Anterior cingulate cortex (tissue), 58 donors: ENCODE results near the gene MLYCD.

Experiments
- DNase-seq, 58 donors: peaks; one replicate each; lab custom pipeline; 2025; lab: John Stamatoyannopoulos, UW

Gene MLYCD

DNA sequence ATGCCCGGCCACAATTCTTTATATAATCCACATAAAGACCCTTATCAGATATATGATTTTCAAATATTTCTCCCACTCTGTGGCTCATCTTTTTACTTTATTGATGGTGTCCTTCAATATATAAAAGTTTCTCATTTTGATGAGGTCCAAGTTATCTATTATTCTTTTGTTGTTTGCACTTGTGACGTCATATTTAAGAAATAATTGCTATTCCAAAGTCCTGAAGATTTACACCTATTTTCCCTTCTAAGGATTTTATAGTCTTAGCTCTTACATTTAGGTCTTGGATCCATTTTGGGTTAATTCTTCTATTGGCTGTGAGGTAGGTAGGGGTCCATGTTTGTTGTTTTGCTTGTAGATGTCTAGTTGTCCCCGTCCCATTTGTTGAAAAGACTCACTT is 3.0 kb upstream of the MLYCD start:
- no peak for DNase-seq

DNA sequence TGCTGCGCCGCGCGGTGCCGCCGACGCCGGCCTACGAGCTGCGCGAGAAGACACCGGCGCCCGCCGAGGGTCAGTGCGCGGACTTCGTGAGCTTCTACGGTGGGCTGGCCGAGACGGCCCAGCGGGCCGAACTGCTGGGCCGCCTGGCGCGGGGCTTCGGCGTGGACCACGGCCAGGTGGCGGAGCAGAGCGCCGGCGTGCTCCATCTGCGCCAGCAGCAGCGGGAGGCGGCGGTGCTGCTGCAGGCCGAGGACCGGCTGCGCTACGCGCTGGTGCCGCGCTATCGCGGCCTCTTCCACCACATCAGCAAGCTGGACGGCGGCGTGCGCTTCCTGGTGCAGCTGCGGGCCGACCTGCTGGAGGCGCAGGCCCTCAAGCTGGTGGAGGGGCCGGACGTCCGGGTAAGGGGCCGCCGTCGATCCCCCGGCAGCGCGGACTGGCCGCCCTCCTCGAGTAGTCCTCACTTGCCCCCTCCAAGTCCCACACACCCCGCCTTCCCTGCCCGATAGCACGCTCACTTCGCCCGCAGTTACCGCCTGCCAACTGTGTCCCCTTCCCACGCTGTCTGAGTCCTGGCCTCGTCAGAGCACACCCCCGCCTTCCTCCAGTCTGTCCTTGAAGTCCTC is 470 bp downstream of the MLYCD start:
- DNase-seq, result peak in 31 of 58 donors; percentile 13 to 67 (median 50)

GRCh38 chr16:83899978-83900377 is 1.1 kb downstream of the MLYCD start:
- no peak for DNase-seq

DNA sequence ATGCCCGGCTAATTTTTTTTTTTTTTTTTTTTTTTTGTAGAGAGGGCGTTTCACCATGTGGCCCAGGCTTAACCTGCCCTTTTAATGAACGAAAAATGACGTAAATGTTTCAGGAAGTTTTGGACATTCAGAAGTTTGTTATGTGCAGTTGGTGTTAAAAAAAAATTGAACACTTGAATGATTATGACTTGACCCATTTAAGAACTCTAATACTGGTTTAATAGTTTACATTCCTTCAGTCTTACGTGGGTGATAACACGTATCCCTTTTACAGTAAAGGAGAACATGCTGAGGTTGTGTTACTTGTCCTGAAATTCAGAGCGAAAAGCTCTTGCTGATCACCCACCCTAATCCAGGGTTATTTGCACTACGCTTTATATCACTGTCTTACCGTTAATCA is 1.7 kb downstream of the MLYCD start:
- DNase-seq, result no peak

DNA sequence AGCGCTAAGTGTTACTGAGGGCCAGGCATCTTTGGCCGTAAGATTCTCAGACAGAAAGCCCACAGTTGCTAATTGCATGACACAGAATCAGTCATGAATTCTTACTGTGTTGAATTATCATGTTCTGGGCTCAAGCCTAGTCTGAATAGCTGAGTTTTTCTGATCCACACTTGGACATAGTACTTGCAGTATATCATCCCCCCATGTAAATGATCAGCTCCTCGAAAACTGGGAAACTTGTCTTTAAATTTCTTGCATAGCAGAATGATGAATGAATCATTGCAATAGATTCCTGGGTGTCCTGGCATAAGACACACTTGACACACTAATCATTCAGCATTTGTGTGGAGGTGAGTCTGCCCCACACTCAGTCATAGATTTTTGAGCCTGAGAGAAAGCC is 2.2 kb downstream of the MLYCD start:
- DNase-seq, result no peak

DNA sequence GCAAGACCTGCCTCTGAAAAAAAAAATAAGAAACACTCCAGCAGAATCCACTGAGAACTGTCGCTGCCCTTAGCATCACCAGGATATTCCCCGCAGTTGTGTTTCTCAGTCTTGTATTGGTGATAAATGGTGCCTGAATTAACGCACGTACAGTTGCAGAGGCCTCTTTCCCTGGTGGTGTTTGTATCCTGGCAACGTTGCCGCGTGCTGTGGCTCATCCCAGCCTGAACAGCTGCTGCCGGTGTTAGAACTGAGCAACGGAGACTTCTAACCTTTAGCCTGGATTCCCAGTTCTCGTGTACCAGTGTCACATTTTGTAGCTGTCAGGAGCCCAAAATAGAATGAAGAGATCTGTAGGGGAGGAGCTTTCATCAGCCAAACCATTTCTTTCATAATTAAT is 4.8 kb downstream of the MLYCD start:
- peak in 7 of 58 donors; percentile 16 to 26 (median 20) for DNase-seq

GRCh38 chr16:83906683-83907082 is 7.8 kb downstream of the MLYCD start:
- DNase-seq, result no peak

DNA sequence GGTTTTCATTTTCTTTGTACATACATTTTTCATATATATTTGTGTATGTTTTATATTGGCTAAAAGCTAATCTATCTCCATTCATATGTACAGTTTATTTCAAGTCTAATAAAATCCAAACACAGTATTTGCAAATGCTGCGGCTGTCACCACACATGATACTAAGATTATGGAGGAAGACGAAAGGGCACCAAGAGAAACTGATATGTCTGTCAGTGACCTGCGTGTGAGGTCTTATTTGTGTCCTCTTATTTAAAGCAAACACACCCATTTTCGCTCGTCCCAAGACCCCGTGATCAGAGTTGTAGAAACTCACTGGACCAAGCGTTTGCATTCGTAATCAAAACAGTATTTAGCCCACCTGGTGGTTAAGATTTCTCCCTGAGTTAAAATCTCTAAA is 8.2 kb downstream of the MLYCD start:
- no peak for DNase-seq

DNA sequence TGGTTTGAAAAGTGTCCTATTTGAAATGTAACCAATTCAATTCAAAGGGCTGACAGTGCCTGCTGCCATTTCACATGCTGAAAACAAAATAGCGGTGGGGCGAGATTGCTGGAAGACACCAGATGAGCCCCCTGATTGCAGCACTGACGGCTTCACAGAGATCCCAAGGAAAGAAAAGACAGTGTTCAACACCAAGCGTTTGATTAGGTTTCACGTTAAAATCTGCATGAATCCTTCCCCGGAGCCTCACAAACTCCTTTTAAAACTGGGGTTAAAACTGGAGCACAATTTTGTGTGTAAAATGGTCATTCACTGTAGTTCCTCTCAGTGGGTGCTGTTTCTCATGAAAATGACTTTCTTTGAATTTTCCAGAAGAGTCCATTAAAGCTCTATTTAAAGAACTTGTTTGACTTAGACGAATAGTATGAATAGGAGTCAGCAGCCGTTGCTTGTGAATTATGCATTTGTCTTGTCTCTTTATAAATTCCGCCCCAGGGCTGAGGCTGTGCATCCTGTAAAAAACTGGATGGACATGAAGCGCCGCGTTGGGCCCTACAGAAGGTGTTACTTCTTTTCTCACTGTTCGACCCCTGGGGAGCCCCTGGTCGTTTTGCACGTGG is 8.8 kb downstream of the MLYCD start:
- DNase-seq, result no peak

DNA sequence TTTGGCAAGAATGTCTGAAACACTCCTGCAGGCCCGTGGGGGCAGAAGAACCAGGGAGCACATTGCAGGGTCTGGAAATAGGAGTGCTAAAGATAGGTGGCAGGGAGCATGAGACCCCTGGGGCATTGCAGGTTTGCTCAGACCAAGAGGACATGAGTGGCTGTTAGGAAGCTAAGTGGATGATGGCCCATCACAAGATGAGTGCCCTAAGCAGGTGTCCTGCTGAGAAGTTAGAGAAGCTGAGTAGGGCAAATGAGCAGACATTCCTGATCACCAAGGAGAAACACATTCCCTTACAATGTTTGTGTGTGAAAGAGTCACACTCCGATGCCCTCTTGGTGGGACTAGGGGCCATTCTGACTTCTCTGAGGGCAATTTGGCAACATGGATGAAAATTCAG is 9.9 kb downstream of the MLYCD start:
- no peak for DNase-seq

GRCh38 chr16:83911290-83911689 is 12.4 kb downstream of the MLYCD start:
- DNase-seq, result no peak

GRCh38 chr16:83912519-83913244 is 13.8 kb downstream of the MLYCD start:
- no peak for DNase-seq

- DNase-seq, result no peak
These were observed 14.3 kb downstream of the MLYCD start for GRCh38 chr16:83913245-83913633.

GRCh38 chr16:83914091-83914710 is 15.3 kb downstream of the MLYCD start:
- no peak for DNase-seq

DNA sequence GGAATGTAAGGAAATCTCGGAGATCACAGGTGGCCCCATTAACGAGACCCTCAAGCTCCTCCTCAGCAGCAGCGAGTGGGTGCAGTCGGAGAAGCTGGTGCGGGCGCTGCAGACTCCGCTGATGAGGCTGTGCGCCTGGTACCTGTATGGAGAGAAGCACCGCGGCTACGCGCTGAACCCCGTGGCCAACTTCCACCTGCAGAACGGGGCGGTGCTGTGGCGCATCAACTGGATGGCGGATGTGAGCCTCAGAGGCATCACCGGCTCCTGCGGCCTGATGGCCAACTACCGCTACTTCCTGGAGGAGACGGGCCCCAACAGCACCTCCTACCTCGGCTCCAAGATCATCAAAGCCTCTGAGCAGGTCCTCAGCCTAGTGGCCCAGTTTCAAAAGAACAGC is 16.2 kb downstream of the MLYCD start:
- no peak for DNase-seq

DNA sequence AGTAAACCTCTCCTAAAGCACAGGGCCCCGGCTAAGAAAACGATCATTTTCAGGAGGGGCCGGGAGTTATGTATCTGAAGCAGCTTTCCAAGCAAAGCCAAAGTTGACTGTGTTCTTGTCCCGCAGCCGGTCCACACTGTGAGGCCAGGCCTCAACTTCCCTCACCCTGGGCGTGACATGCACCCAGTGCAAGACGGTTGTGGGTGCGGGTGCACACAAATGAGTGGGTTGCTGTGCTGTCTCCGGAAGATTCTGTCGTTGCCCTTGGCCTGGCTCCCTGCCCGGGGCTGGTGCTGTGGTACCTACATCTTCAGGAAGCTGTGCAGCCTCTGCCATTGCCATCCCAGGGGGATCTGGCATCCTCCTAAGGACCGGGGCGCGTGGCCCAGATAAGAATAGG is 16.6 kb downstream of the MLYCD start:
- DNase-seq, result no peak

DNA sequence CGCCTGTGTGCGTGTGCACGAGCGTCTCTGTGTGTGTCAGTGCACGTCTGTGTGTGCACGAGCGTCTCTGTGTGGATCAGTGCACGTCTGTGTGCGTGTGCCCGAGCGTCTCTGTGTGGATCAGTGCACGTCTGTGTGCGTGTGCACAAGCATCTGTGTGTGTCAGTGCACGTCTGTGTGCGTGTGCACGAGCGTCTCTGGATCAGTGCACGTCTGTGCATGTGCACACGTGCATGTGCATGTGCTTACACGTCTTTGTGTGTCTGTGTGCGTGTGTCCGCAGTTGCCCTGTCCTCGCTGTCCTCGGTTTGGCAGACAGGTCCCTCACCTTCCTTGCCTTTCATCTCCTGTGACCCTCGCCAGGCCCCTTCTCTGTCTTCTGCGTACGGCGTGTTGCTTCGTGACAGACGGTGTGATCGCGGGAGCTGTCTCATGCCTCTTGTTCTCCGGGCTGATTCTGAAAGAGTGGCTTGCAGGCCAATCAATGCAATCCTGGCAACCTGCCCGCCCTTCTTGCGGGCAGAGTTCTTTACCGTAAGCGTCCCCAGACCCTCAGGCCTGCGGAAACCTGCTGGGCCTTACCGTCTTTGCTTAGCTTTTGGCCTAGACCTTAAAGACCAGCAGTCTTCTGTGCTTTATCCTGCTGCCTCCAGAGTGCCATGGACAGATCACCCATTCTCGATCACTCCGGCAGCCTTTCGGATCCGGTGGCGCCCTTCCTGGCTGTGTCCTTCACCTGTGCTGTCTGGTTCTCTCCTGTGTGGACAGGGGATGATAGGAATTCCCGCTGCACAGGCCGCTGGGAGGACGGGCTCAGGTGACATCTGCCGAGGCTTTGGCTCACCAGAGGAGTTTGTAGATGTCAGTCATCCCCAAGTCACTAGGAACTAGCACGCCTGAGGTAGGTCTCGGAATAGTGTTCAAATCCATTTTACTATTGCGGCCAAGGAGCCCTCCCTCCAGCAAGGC is 18.5 kb downstream of the MLYCD start:
- DNase-seq, result no peak

DNA sequence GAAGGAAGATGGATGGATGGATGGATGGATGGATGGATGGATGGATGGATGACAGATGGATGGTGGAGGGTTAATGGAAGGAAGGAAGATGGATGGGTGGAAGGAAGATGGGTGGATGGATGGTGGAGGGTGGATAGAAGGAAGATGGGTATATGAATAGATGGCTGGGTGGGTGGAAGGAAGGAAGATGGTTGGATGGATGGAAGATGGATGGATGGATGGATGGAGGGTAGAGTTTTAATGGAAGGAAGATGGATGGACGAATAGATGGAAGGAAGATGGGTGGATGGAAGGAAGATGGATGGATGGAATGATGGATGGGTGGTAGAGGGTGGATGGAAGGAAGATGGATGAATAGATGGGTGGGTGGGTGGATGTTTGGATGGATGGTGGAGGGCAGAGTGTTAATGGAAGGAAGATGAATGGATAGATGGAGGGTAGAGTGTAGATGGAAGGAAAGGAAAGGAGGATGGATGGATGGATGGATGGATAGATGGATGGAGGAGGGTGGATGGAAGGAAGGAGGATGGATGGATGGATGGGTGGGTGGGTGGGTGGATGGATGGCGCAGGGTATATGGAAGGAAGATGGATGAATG is 22.1 kb downstream of the MLYCD start:
- no peak for DNase-seq

DNA sequence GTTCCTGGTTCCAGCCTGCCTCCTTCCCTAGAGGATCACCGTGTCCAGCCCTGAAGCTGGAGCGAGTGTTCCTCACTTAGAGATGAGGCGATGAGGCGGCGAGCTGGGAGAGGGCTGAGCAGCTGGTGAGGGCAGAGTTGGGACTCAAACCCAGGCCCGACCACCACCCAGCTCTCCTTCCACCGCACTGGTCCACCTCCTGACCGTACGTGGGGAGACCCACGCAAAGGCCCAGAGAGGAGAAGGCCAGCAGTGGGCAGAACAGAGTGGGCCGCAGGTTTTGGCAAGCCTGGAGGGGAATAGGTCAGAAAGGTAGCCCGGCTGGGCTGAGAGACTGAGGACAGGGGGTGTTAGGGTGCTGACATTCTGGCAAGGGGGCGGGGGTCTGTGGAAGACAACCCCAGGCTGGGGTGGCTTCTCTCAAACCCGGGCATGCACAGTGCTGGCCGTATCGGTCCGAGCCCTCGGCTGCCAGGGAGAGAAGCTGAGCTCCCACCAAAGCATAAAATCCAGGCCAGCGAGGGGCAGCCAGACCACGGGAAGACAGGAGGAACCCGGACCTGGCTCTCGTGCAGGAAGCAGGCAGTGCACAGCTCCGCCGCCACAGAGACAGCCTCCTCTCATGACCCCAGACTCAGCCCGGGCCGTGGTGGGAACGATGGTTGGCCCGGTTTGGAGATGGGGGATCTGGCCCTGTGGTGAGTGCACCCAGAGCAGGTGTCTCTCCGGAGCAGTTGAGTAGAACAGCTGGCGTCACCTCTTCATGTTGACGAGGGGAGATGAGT is 24.9 kb downstream of the MLYCD start:
- no peak for DNase-seq
